Tibial artery (tissue), 4 donors: ENCODE results near the gene ERVK3-1.

Source experiments
- DNase-seq, 2 donors: peaks; one replicate each; pipeline ENCODE4 v3.0.0-alpha.2; 2019
- H3K27ac ChIP-seq, 2 donors: fragments of 200-600 bp; sonication (generic) in 1 of 2; 1 replicate in 1 of 2; 2 replicates in 1 of 2; pipeline ENCODE4 v1.5.1; 2018 to 2019; ENCODE audit warnings: mild to moderate bottlenecking in 1 of 2
- H3K27me3 ChIP-seq, 2 donors: fragments of 200-600 bp; sonication (generic) in 1 of 2; one replicate each; pipeline versions ENCODE4 v1.5.1 to v1.6.0; 2016 to 2019
- H3K36me3 ChIP-seq, 3 donors: fragments of 200-600 bp; sonication (generic) in 2 of 3; one replicate each; pipeline ENCODE4 v1.5.1; 2016 to 2019; ENCODE audit warnings: mild to moderate bottlenecking in 2 of 3
- H3K4me1 ChIP-seq, 4 donors: fragments of 200-600 bp; sonication (generic) in 2 of 4; 1 replicate in 3 of 4; 2 replicates in 1 of 4; pipeline ENCODE4 v1.5.1; 2016 to 2019
- H3K4me3 ChIP-seq, 2 donors: fragments of 200-600 bp; sonication (generic) in 1 of 2; 1 replicate in 1 of 2; 2 replicates in 1 of 2; pipeline ENCODE4 v1.5.1; 2018 to 2019; ENCODE audit warnings: mild to moderate bottlenecking in 2 of 2
- H3K9me3 ChIP-seq, 3 donors: fragments of 200-600 bp; sonication (generic) in 1 of 3; one replicate each; pipeline ENCODE4 v1.5.1; 2016 to 2019
- CTCF ChIP-seq, 2 experiments: fragments of 200-600 bp in 1 of 2; fragments of 450-650 bp in 1 of 2; IDR thresholded peaks; one replicate each; pipeline ENCODE4 v1.5.1; 2017 to 2019; ENCODE audit warnings: antibody characterized with exemption in 2 of 2, mild to moderate bottlenecking in 1 of 2, moderate library complexity in 1 of 2
- intact Hi-C: fragments of 100-400 bp; cut with DNase I; formaldehyde crosslinking; loops from one replicate; pipeline ENCODE4 v1.15.0; 2023; ENCODE audit warnings: low total_unique reads

Gene ERVK3-1

GRCh38 chr19:58352760-58353671, 47.8 kb downstream of the ERVK3-1 start, which contains the start of gene A1BG:
A1BG (minus strand) TSS chr19:58353492; CDS start chr19:58353437, 55 bp downstream.
- DNase-seq, result no peak
- Histone ChIP-seq H3K4me1 (peaks cover 0 to 43% (median 21%) of the 10 kb centered on the region in 4 donors), H3K27me3 (peaks cover 0 to 31% of the 10 kb centered on the region in 2 donors), H3K9me3 (no peaks in the 10 kb centered on the region), H3K4me3 (no peak within 1 kb of the TSS), H3K27ac (no peak within 1 kb of the TSS), H3K36me3 (peaks cover 0 to 27% (median 3%) of the 10 kb centered on the region in 3 donors)
- TF ChIP-seq CTCF (IDR thresholded peaks at IDR 0.05), result no peak
- intact Hi-C loops, result no loop called here

- Histone ChIP-seq H3K4me3 (no peak overlapping the region), H3K36me3 (peaks cover 0 to 27% (median 3%) of the 10 kb centered on the region in 3 donors), H3K27ac (no peak overlapping the region), H3K4me1 (peaks cover 0 to 37% (median 22%) of the 10 kb centered on the region in 4 donors), H3K27me3 (peaks cover 0 to 40% of the 10 kb centered on the region in 2 donors), H3K9me3 (no peaks in the 10 kb centered on the region)
- no peak for TF ChIP-seq CTCF (IDR thresholded peaks at IDR 0.05)
- DNase-seq, result no peak
- intact Hi-C loops, result no loop called here
Measured at GRCh38 chr19:58353717-58354477, 48.7 kb downstream of the ERVK3-1 start.

GRCh38 chr19:58354478-58355030, 49.4 kb downstream of the ERVK3-1 start:
- intact Hi-C loops, result no loop called here
- no peak overlapping the region for H3K27ac ChIP-seq
- H3K27me3 ChIP-seq, result peaks cover 0 to 46% of the 10 kb centered on the region in 2 donors
- H3K9me3 ChIP-seq, result no peaks in the 10 kb centered on the region
- H3K4me1 ChIP-seq, result peaks cover 0 to 32% (median 19%) of the 10 kb centered on the region in 4 donors
- TF ChIP-seq CTCF (IDR thresholded peaks at IDR 0.05), result no peak
- DNase-seq, result no peak
- H3K36me3 ChIP-seq, result peaks cover 0 to 27% (median 3%) of the 10 kb centered on the region in 3 donors
- H3K4me3 ChIP-seq, result no peak overlapping the region

GRCh38 chr19:58355215-58355796, 50.1 kb downstream of the ERVK3-1 start:
- peaks cover 0 to 30% (median 17%) of the 10 kb centered on the region in 4 donors for H3K4me1 ChIP-seq
- no peak overlapping the region for H3K4me3 ChIP-seq
- no peaks in the 10 kb centered on the region for H3K9me3 ChIP-seq
- DNase-seq, result no peak
- no peak overlapping the region for H3K27ac ChIP-seq
- no peak for TF ChIP-seq CTCF (IDR thresholded peaks at IDR 0.05)
- H3K27me3 ChIP-seq, result peaks cover 0 to 46% of the 10 kb centered on the region in 2 donors
- H3K36me3 ChIP-seq, result peaks cover 0 to 25% (median 3%) of the 10 kb centered on the region in 3 donors
- intact Hi-C loops, result no loop called here
